Suprapubic skin (tissue), 4 donors: ENCODE results near the gene SKAP1. TPM values are rescaled to one million over a fixed set of nuclear protein-coding genes. Genes with fewer than 3 reads are reported as not detected.

Source experiments
- DNase-seq, 2 donors: peaks; one replicate each; pipeline ENCODE4 v3.0.0-alpha.2; 2019; ENCODE audit warnings: low spot score in 2 of 2
- H3K27ac ChIP-seq: fragments of 200-600 bp; sonication (generic); one replicate; pipeline ENCODE4 v1.5.1; 2019
- H3K27me3 ChIP-seq: fragments of 200-600 bp; sonication (generic); one replicate; pipeline ENCODE4 v1.5.1; 2019
- H3K36me3 ChIP-seq: fragments of 200-600 bp; sonication (generic); one replicate; pipeline ENCODE4 v1.5.1; 2019
- H3K4me1 ChIP-seq: fragments of 200-600 bp; sonication (generic); one replicate; pipeline ENCODE4 v1.5.1; 2019
- H3K4me3 ChIP-seq: fragments of 200-600 bp; sonication (generic); one replicate; pipeline ENCODE4 v1.5.1; 2019; ENCODE audit warnings: mild to moderate bottlenecking
- H3K9me3 ChIP-seq: fragments of 200-600 bp; sonication (generic); one replicate; pipeline ENCODE4 v1.5.1; 2019
- EP300 ChIP-seq: sonication (generic); formaldehyde crosslinking; IDR thresholded peaks from one replicate; pipeline ENCODE4 v1.6.1; 2017; ENCODE audit warnings: antibody characterized with exemption
- POLR2A ChIP-seq, 2 donors: fragments of 450-650 bp; IDR thresholded peaks; one replicate each; pipeline ENCODE4 v1.6.1; 2017; ENCODE audit warnings: antibody characterized with exemption in 2 of 2, mild to moderate bottlenecking in 2 of 2, moderate library complexity in 2 of 2
- POLR2AphosphoS5 ChIP-seq, 3 donors: sonication (generic); formaldehyde crosslinking; IDR thresholded peaks; one replicate each; pipeline ENCODE4 v1.6.1; 2017; ENCODE audit warnings: antibody characterized with exemption in 3 of 3
- WGBS: methylation state at CpG from one replicate; pipeline ENCODE4 v1.1.5; 2018; 5-methylcytosine and 5-hydroxymethylcytosine counted together
- total RNA-seq, 4 donors: library from RNA; depleted of rRNA; stranded (reverse); fragments of >200 nt; gene quantifications; one replicate each; pipeline ENCODE4 v1.1.0, GENCODE V29; 2016
- TF ChIP-seq, protein P1 (sequence below), 2 donors: fragments of 200-600 bp in 1 of 2; fragments of 450-650 bp in 1 of 2; sonication (generic) in 1 of 2; IDR thresholded peaks; one replicate each; pipeline ENCODE4 v1.5.1; 2016 to 2019; ENCODE audit warnings: antibody characterized with exemption in 2 of 2, mild to moderate bottlenecking in 1 of 2, moderate library complexity in 1 of 2

Gene SKAP1
- total RNA-seq, 4 donors from 2014 or later: 1.0 to 1.5 TPM; not detected in 2

DNA sequence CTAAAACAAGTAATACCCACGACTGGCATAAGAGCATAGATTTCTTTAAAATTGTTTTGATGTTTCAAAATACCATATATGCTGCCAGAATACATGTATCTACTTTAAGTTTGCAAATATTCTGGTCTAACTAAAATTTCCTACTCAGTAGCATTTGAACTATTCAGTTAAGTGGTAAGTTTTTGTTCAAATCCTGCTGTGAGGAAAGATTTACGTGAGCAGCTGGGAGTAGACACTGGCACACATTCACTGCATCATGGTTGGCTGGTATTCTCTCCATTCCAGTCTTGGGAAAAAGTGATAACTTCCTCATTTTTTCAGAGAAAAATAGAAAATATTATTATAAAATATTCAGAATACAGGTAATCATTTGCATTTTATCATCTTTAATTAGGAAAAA, 133.6 kb downstream of the SKAP1 start:
- H3K9me3 ChIP-seq: no peaks in the 10 kb centered on the region
- TF ChIP-seq EP300: no peak
- no peak for TF ChIP-seq POLR2A (IDR thresholded peaks at IDR 0.05)
- TF ChIP-seq, protein P1, sequence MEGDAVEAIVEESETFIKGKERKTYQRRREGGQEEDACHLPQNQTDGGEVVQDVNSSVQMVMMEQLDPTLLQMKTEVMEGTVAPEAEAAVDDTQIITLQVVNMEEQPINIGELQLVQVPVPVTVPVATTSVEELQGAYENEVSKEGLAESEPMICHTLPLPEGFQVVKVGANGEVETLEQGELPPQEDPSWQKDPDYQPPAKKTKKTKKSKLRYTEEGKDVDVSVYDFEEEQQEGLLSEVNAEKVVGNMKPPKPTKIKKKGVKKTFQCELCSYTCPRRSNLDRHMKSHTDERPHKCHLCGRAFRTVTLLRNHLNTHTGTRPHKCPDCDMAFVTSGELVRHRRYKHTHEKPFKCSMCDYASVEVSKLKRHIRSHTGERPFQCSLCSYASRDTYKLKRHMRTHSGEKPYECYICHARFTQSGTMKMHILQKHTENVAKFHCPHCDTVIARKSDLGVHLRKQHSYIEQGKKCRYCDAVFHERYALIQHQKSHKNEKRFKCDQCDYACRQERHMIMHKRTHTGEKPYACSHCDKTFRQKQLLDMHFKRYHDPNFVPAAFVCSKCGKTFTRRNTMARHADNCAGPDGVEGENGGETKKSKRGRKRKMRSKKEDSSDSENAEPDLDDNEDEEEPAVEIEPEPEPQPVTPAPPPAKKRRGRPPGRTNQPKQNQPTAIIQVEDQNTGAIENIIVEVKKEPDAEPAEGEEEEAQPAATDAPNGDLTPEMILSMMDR (IDR thresholded peaks at IDR 0.05): no peak
- no peak for TF ChIP-seq POLR2AphosphoS5 (IDR thresholded peaks at IDR 0.05)
- no peak overlapping the region for H3K4me3 ChIP-seq
- 89% methylated on average over 2 of the region's 2 CpGs for WGBS
- peaks cover 44% of the 10 kb centered on the region for H3K27me3 ChIP-seq
- no peak for DNase-seq
- no peaks in the 10 kb centered on the region for H3K36me3 ChIP-seq
- H3K4me1 ChIP-seq: no peaks in the 10 kb centered on the region
- no peak overlapping the region for H3K27ac ChIP-seq

DNA sequence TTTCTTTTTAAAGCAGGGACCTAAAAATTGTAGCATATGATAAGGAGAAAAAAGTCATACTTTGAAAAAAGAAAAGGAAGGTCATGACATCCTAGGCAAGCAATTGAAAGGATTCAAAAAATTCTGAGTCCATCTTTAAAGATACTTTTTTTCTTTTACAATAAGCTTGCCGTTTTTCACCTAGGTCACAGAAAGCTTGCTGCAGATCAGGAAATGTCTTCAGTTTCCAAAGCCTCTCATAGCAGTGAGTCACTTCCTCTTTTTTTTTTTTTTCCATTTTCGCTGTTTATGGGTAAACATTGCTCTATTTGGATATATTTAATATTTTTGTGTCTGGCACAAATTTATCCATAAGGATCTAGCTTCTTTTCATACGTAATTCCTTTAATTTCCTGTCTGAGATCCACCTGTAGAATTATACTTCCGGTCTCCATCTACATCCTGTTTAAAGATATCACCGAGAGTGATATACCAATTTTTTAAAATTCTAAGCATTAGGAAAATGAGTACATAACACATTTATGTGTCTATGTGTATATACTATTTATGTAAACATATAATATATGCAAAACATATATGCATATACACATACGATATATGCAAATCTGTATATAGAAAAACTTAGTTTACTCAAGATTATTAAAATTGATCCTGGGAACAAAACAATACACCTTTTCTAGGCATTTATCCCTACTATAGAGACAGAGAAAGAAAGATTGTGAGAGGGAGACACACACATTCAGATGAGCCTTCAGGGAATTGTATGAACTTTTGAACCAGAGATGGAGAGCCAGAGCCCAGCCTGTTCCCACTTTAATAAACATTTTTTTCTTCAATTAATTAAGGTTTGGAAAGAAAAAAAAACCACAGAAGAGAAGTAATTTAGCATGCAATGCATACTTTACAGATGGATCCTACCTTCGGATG, 134.4 kb downstream of the SKAP1 start:
- Histone ChIP-seq H3K4me1 (no peaks in the 10 kb centered on the region), H3K27me3 (peaks cover 47% of the 10 kb centered on the region), H3K9me3 (no peaks in the 10 kb centered on the region), H3K36me3 (no peaks in the 10 kb centered on the region), H3K27ac (peak overlapping the region; percentile 25), H3K4me3 (no peak overlapping the region)
- WGBS: 70% methylated on average over 7 of the region's 7 CpGs
- DNase-seq: no peak
- no peak for TF ChIP-seq POLR2A (IDR thresholded peaks at IDR 0.05)
- TF ChIP-seq POLR2AphosphoS5 (IDR thresholded peaks at IDR 0.05): no peak
- TF ChIP-seq, protein P1 (IDR thresholded peaks at IDR 0.05): no peak
- TF ChIP-seq EP300: no peak

- 47% methylated on average over 3 of the region's 3 CpGs for WGBS
- DNase-seq: no peak
- Histone ChIP-seq H3K4me1 (no peaks in the 10 kb centered on the region), H3K27me3 (peaks cover 50% of the 10 kb centered on the region), H3K36me3 (no peaks in the 10 kb centered on the region), H3K9me3 (no peaks in the 10 kb centered on the region), H3K4me3 (no peak overlapping the region), H3K27ac (peak overlapping the region; percentile 25)
- no peak for TF ChIP-seq POLR2AphosphoS5 (IDR thresholded peaks at IDR 0.05)
- TF ChIP-seq, protein P1 (IDR thresholded peaks at IDR 0.05): no peak
- no peak for TF ChIP-seq EP300
- no peak for TF ChIP-seq POLR2A (IDR thresholded peaks at IDR 0.05)
These were observed 135.1 kb downstream of the SKAP1 start for GRCh38 chr17:48294806-48295361.

DNA sequence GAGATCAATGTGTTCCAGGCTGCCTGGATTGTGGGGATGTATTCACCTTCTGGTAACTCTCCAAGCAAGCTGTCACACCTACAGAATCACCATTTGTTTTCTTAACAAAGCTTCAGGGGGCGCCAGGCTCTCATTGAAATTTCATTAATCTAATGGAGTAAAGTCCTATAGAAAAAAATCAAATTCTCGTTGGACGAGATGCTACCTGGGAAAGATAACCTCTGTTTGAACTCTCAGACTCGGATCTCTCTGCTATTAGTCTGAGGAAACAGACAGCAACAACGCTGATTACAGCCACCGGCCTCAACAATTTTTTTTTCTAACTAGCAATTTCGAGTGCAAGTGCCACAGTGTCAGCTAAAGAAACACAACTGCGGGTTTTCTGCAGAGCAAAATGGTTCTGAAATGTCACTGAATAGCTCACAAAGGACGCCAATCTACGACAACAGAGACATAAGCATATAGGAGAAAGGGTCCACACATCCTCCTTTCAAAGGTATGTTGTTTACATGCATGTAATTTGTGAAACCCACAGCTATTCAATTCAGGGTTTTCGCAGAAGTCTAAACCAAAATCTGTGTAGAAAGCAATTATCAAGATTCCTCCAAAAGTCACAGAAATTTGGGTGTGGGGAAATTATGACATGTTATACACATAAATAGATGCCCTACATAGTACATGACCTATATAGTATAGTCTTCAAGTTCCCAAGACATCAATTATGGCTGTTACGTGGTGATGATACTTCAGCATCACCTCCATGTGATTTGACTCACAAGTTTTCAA, 135.8 kb downstream of the SKAP1 start:
- no peak for DNase-seq
- no peaks in the 10 kb centered on the region for H3K36me3 ChIP-seq
- TF ChIP-seq POLR2AphosphoS5 (IDR thresholded peaks at IDR 0.05) (no peak), EP300 (no peak), POLR2A (IDR thresholded peaks at IDR 0.05) (no peak)
- TF ChIP-seq, protein P1 (IDR thresholded peaks at IDR 0.05): no peak
- no peak overlapping the region for H3K27ac ChIP-seq
- no peaks in the 10 kb centered on the region for H3K9me3 ChIP-seq
- H3K4me1 ChIP-seq: no peaks in the 10 kb centered on the region
- WGBS: 74% methylated on average over 12 of the region's 12 CpGs
- peaks cover 55% of the 10 kb centered on the region for H3K27me3 ChIP-seq
- H3K4me3 ChIP-seq: no peak overlapping the region
